HTERT RPE-1 (cell line): Measurements from ENCODE around the gene SGTB.
"Not testable (repeated sequence)": the region's sequence is repeated elsewhere in the genome, so short reads cannot be mapped to it uniquely, and the experiment has no call there.

Experiments used
- in situ Hi-C: fragments of 300-500 bp; cut with MboI; formaldehyde crosslinking; loops from 4 replicates; pipeline ENCODE4 v1.14.3; 2020; ENCODE audit warnings: low sequenced_read_pairs

SGTB gene

DNA sequence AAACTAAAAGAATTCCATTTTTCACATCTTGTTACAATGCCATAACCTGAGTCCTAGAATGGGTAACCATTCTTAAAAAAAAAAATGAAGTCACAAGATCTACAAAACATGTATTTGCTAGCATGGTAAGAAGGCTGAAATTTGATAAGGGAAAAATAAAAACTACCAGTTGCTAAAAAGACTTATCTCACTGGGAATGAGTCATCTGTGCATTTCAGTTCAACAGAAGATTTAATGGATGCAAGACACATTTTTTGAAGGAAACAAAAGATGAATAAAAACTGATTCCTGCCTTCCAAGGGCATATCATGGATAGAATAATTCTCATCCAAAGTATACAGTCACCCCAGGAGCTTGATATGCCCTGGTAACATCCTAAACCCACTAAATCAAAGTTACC lies 47.2 kb downstream of the SGTB start:
- in situ Hi-C loops: no loop called here

- in situ Hi-C loops: no loop called here
Observed at GRCh38 chr5:65672796-65673195, 49.1 kb downstream of the SGTB start.

DNA sequence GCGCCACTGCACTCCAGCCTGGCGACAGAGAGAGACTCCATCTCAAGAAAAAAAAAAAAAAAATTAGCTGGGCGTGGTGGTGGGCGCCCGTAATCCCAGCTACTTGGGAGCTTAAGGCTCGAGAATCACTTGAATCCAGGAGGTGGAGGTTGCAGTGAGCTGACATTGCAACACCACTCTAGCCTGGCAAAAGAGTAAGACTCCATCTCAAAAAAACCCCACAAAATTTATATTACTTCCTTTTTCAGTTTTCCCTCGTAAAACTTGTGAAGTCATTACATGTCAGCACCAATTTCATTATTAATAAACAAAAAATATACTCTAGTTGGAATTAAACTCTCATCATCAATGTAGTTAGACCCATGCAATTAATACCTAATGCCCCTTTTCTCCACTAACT lies 53.2 kb downstream of the SGTB start:
- in situ Hi-C loops: no loop called here

- in situ Hi-C loops: no loop called here
Observed at GRCh38 chr5:65663804-65664521, 57.9 kb downstream of the SGTB start.

GRCh38 chr5:65654713-65655112 lies 67.2 kb downstream of the SGTB start:
- in situ Hi-C loops: no loop called here

GRCh38 chr5:65651144-65651543 lies 70.8 kb downstream of the SGTB start:
- in situ Hi-C loops: no loop called here

GRCh38 chr5:65647941-65648340 lies 74.0 kb downstream of the SGTB start:
- in situ Hi-C loops: no loop called here

DNA sequence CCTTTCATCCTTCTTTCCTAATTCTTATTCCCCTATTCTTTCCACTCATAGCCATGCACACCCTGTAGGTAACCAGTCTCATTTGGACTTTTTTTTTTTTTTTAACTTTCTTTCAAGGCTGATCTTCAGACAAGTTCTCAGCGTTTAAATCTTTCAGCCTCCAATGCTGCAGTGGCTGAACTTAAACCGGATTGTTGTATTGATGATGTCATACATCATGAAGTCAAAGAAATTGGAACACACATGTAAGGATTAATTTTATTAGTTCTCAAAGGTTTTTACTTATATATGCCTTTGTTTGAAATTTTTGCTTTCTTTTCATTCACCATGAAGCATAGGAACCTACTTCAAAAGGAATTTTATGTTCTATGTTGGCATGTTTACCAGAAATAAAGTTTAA lies 75.0 kb downstream of the SGTB start:
- in situ Hi-C loops: no loop called here

- in situ Hi-C loops: no loop called here
Observed at GRCh38 chr5:65640240-65640639, 81.7 kb downstream of the SGTB start.

GRCh38 chr5:65630981-65631380 lies 90.9 kb downstream of the SGTB start:
- in situ Hi-C loops: no loop called here

DNA sequence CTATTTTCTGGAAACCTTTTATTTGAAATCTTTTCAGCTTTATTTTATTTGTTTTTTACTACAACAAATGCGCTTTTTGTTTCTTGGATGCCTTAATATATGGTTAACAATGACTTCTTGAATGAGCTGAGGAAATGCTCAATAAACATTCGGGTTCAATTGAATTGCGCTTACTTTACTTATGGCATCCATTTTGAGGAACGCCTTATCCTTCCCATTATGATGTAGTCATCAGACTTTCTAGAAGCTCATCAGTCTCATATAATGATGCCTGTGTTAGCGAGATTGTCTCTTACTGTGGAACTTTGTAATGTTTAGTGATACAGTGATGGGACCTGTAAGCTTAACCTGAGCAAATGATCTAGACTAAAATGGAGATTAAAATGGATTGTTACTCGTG lies 96.2 kb downstream of the SGTB start:
- in situ Hi-C loops: no loop called here

DNA sequence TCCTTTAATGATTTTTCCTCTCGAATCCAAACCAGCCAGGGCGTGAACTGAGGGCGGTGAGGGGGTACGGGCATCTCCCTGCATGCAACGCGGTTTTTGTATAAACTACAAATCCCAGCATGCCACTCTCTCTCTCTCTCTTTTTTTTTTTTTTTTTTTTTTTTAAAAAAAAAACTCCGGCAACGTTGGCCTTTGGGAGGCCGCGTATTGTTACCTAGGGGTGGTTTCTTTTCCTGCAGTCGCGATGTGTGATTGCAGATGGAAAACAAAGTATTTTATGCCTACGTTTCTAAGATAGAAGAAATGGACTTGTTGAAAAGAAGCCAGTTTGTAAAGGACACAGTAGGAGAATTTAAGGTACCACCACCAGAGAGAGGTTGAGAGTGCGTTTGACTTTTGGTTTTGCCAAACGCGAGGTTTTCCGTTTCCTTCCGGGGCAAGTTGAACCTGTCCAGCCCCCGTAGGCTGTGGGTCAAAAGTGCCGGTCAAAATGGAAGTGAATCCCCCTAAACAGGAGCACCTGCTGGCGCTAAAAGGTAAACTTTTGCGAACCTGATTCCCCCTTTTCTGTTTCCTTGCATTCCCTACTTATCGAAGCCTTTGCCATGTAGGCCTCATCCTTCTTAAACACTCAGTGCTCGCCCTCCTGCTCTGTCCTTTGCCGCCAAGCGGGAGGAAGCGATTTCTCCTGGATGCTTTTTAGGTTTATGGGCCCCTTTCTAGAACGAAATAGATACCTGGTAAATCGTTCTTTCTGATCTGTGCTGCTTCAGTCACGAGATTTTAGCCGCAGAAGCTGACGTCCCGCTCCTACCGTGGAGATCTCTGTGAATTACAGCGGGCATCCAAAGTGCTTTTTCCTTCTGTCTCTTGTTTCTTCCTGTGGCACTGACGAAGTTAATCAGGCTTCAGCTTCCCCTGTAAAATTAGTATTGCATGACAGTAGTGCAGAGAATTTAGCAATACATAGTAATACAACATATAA lies 97.0 kb downstream of the SGTB start, which contains the start of the genes SHLD3 and TRAPPC13:
SHLD3 (plus strand) TSS at position 457 of the 985 bp plus-strand sequence. CDS start 4,561 bp downstream, outside the sequence.
TRAPPC13 (plus strand) TSS at position 457 of the 985 bp plus-strand sequence; CDS start at position 491, 34 bp downstream.
- in situ Hi-C loops: no loop called here

DNA sequence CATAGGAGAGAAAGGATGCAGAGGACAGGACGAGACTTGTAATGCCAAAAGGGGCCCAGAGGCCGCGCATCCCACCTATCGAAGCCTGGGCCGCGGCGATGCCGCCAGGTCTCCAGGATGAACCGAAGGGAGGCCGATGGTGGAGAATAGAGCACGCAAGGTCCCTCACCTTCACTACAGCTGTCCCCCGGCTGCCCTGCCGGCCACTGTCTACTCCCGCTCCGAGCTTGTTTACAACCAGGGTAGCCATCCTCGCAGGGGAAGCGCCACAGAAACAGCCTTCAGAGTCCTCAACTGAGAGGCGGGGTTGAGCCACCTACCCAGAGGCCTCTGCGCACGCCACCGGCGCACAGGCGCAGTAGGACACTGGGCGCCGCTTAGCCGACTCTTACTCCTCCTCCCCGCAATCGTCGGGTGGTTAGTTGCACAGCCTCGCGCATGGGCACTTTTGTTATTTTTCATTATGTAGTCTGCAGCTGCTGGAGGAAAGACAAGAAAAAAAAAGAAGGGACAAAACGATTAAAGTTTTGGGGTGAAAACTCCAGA lies 97.8 kb downstream of the SGTB start, which contains the start of gene TRIM23:
TRIM23 (minus strand) TSS at position 309 of the 546 bp plus-strand sequence; CDS start at position 250, 59 bp downstream.
- in situ Hi-C loops: no loop called here

DNA sequence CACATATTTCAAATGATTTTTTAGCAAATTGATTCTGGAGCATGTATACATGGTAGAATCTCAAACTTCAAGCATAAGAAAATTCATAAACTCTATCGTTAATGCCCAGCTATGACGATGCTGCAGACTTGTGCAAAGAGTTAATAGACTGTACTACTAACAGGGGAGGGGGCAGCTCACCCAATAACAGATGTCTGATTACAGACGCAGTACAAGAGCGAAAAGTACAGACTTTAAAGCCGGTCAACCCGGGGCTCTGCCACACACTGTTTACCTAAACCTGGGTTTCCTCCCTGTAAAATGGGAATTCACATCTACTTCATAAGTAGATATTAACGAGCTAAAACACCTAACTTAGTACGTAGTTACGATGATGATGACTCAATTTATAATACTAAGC lies 98.4 kb downstream of the SGTB start:
- in situ Hi-C loops: no loop called here

GRCh38 chr5:65621961-65622360 lies 99.9 kb downstream of the SGTB start:
- in situ Hi-C loops: not testable (repeated sequence)

GRCh38 chr5:65620021-65620420 lies 101.9 kb downstream of the SGTB start:
- in situ Hi-C loops: no loop called here
